Measurements from ENCODE around the gene PROZ. TPM values are rescaled to one million over a fixed set of nuclear protein-coding genes. Genes with fewer than 3 reads are reported as not detected.

The PROZ gene
- total RNA-seq, 2 donors from 2014 or later, result 0.40 to 0.84 TPM

DNA sequence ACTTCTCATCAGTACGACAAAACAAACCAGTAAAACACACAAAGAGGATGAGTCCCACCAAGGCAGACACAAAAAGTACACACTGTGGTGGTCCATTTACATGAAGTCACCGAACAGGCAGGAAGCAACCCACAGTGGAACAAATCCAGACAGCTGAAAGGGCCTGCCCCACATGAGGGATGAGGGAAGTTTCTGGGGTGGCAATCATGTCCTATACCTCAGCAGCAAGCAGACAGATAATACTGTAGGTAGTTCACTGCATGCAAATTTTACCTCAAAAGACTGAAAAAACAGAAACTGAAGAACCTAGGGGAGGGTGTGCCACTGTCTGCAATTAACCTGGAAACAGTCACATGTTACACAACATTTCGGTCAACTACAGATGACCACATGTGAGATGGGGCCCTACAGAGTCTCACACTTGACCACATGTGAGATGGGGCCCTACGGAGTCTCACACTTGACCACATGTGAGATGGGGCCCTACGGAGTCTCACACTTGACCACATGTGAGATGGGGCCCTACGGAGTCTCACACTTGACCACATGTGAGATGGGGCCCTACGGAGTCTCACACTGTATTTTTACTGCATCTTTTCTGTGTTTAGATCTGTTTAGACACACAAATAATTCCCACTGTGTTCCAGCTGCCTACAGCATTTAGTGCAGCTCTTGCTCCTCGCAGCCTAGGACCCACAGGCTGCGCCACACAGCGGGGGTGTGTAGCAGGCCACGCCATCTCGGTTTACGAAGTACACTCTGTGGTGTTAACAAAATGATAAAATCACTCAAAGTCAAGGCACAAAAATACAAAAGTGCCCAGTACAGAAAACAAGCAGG lies 27.8 kb downstream of the PROZ start:
- TF ChIP-seq, protein P1, sequence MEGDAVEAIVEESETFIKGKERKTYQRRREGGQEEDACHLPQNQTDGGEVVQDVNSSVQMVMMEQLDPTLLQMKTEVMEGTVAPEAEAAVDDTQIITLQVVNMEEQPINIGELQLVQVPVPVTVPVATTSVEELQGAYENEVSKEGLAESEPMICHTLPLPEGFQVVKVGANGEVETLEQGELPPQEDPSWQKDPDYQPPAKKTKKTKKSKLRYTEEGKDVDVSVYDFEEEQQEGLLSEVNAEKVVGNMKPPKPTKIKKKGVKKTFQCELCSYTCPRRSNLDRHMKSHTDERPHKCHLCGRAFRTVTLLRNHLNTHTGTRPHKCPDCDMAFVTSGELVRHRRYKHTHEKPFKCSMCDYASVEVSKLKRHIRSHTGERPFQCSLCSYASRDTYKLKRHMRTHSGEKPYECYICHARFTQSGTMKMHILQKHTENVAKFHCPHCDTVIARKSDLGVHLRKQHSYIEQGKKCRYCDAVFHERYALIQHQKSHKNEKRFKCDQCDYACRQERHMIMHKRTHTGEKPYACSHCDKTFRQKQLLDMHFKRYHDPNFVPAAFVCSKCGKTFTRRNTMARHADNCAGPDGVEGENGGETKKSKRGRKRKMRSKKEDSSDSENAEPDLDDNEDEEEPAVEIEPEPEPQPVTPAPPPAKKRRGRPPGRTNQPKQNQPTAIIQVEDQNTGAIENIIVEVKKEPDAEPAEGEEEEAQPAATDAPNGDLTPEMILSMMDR (conservative IDR thresholded peaks at IDR 0.05), result no peak

DNA sequence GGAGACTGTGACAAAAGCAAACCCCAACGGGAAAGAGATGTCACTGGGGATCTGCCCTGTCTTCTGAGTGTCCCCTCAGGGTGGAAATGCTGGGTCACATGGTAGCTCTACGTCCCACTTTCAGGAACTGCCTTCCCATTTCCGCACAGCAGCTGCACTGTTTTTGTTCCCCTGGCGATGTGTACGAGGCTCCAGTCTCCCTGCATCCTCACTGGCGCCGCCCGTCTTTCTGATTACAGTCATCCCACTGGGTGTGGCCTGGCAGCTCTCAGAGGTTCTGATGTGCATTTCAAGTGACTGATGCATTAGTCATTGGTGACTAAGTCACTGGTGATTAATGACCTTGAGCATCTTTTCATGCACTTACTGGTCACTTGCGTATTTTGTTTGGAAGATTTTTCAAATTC lies 28.8 kb downstream of the PROZ start:
- H3K36me3 ChIP-seq (ENCODE audit: control insufficient read depth, insufficient read depth, low read length), result peaks cover 85% of the 10 kb centered on the region
- peak; percentile 41 for DNase-seq
- H3K27me3 ChIP-seq (ENCODE audit: control insufficient read depth, insufficient read depth, low read length, poor library complexity, severe bottlenecking), result no peaks in the 10 kb centered on the region
- Mint-ChIP-seq H3K9me3 (peaks cover 3% of the 10 kb centered on the region), H3K4me1 (peaks cover 12% of the 10 kb centered on the region), H3K36me3 (ENCODE audit: low read depth) (peaks cover 78% of the 10 kb centered on the region), H3K27me3 (ENCODE audit: insufficient read depth) (no peaks in the 10 kb centered on the region), H3K27ac (peak overlapping the region; percentile 30), H3K4me3 (no peak overlapping the region)
- no peaks in the 10 kb centered on the region for H3K9me3 ChIP-seq (ENCODE audit: control insufficient read depth, low read length)
- no peak overlapping the region for H3K27ac ChIP-seq (ENCODE audit: low read depth, low read length)
- no peak overlapping the region for H3K9ac ChIP-seq (ENCODE audit: extremely low read depth, low read length, poor library complexity, severe bottlenecking)
- TF ChIP-seq, protein P1 (conservative IDR thresholded peaks at IDR 0.05), result no peak
- no peak overlapping the region for H3K4me3 ChIP-seq (ENCODE audit: low read length)
- no peaks in the 10 kb centered on the region for H3K4me1 ChIP-seq (ENCODE audit: control insufficient read depth, insufficient read depth, low read length)
- WGBS, 2 experiments (ENCODE audit: insufficient coverage in 1 of 2, insufficient read length in 1 of 2), result 93 to 96% methylated on average over 8 to 9 of the region's 9 CpGs

More for the DNA sequence above, 27.8 kb downstream of the PROZ start:
- H3K27me3 Mint-ChIP-seq (ENCODE audit: insufficient read depth), result no peaks in the 10 kb centered on the region
- no peak overlapping the region for H3K27ac ChIP-seq (ENCODE audit: low read depth, low read length)
- 91 to 93% methylated on average over 3 to 12 of the region's 13 CpGs for WGBS, 2 experiments (ENCODE audit: insufficient coverage in 1 of 2, insufficient read length in 1 of 2)
- H3K27me3 ChIP-seq (ENCODE audit: control insufficient read depth, insufficient read depth, low read length, poor library complexity, severe bottlenecking), result no peaks in the 10 kb centered on the region
- peak overlapping the region; percentile 67 for H3K27ac Mint-ChIP-seq
- H3K9me3 ChIP-seq (ENCODE audit: control insufficient read depth, low read length), result no peaks in the 10 kb centered on the region
- peaks cover 84% of the 10 kb centered on the region for H3K36me3 ChIP-seq (ENCODE audit: control insufficient read depth, insufficient read depth, low read length)
- DNase-seq, result no peak
- H3K4me1 Mint-ChIP-seq, result peaks cover 20% of the 10 kb centered on the region
- no peak overlapping the region for H3K4me3 Mint-ChIP-seq
- peaks cover 3% of the 10 kb centered on the region for H3K4me1 ChIP-seq (ENCODE audit: control insufficient read depth, insufficient read depth, low read length)
- H3K4me3 ChIP-seq (ENCODE audit: low read length), result no peak overlapping the region
- H3K9ac ChIP-seq (ENCODE audit: extremely low read depth, low read length, poor library complexity, severe bottlenecking), result no peak overlapping the region
- H3K36me3 Mint-ChIP-seq (ENCODE audit: low read depth), result peaks cover 81% of the 10 kb centered on the region
- peaks cover 3% of the 10 kb centered on the region for H3K9me3 Mint-ChIP-seq

DNA sequence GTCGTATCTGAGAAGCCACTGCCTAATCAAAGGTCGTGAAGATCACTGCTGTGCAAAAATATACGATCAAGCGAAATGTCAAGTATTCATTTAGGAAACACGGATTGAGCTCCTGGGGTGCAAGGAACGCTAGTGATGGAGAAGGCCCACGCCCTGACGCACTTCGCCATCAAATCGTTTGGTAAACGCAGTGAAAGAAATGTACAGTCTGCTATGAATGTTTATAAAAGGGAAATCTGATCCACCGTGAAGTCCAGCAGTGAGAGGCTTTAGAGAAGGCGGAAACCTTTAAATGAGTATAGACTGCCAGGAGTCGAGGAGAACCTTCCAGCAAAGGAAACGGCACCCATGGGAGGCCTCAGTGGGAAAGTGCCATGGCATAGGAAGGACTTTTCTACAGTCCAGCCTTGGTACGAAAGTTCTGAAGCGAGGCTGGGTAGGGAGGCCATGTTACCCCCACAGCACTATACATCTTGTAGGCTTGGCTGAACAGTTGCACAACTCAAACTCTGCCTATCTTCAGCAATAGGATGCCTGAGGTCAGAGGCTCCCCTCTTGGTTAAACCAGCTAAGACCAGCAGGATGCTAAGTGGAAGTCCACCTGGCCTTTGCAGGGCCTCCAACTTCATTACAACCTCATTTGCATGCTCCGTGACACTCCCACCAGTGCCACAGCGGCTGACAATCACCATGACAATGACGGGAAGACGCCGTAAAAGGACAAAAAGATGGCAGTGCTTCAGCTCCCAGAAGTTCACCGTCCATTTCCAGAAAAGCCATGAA lies 29.6 kb downstream of the PROZ start:
- peaks cover 77% of the 10 kb centered on the region for H3K36me3 Mint-ChIP-seq (ENCODE audit: low read depth)
- H3K27me3 ChIP-seq (ENCODE audit: control insufficient read depth, insufficient read depth, low read length, poor library complexity, severe bottlenecking), result no peaks in the 10 kb centered on the region
- no peak overlapping the region for H3K4me3 Mint-ChIP-seq
- peaks cover 12% of the 10 kb centered on the region for H3K4me1 Mint-ChIP-seq
- peaks cover 89% of the 10 kb centered on the region for H3K36me3 ChIP-seq (ENCODE audit: control insufficient read depth, insufficient read depth, low read length)
- peaks cover 3% of the 10 kb centered on the region for H3K9me3 Mint-ChIP-seq
- no peak overlapping the region for H3K9ac ChIP-seq (ENCODE audit: extremely low read depth, low read length, poor library complexity, severe bottlenecking)
- H3K27ac Mint-ChIP-seq, result peak overlapping the region; percentile 44
- TF ChIP-seq, protein P1 (conservative IDR thresholded peaks at IDR 0.05), result no peak
- no peaks in the 10 kb centered on the region for H3K27me3 Mint-ChIP-seq (ENCODE audit: insufficient read depth)
- WGBS, 2 experiments (ENCODE audit: insufficient coverage in 1 of 2, insufficient read length in 1 of 2), result 94 to 96% methylated on average over 22 to 23 of the region's 23 CpGs
- H3K27ac ChIP-seq (ENCODE audit: low read depth, low read length), result no peak overlapping the region
- H3K4me1 ChIP-seq (ENCODE audit: control insufficient read depth, insufficient read depth, low read length), result no peaks in the 10 kb centered on the region
- no peaks in the 10 kb centered on the region for H3K9me3 ChIP-seq (ENCODE audit: control insufficient read depth, low read length)
- DNase-seq, result no peak
- H3K4me3 ChIP-seq (ENCODE audit: low read length), result no peak overlapping the region

Data from endodermal cell (in vitro differentiated cells).